Endothelial cell of umbilical vein (primary cell): ENCODE measurements around the gene SLMAP.

Source experiments
- CTCF ChIP-seq, 2 donors: IDR thresholded peaks; 1 replicate in 1 of 2; 2 replicates in 1 of 2; pipeline ENCODE4 v1.5.1; 2011; ENCODE audit warnings: low read length in 2 of 2, mild to moderate bottlenecking in 2 of 2, moderate library complexity in 2 of 2, control low read depth in 1 of 2, inconsistent platforms in 1 of 2, low read depth in 1 of 2; ENCODE audit not compliant: insufficient read depth in 1 of 2; ENCODE audit errors: extremely low read depth in 1 of 2
- EZH2 ChIP-seq: IDR thresholded peaks from 2 replicates; pipeline ENCODE4 v1.6.1; 2012; ENCODE audit warnings: borderline replicate concordance, low read depth, mild to moderate bottlenecking, moderate library complexity, low read length, inconsistent platforms; ENCODE audit not compliant: severe bottlenecking
- POLR2A ChIP-seq: IDR thresholded peaks from 2 replicates; pipeline ENCODE4 v1.6.1; 2012; ENCODE audit warnings: low read depth, mild to moderate bottlenecking, control low read depth, low read length

GRCh38 chr3:57837686-57838085, 81.6 kb downstream of the SLMAP start:
- TF ChIP-seq CTCF (IDR thresholded peaks at IDR 0.05; ENCODE audit: extremely low read depth in 1 of 2, insufficient read depth in 1 of 2, low read depth in 1 of 2, low read length in 2 of 2) (no peak), POLR2A (no peak), EZH2 (no peak)
